ENCODE measurements around the gene NOM1. TPM values are rescaled to one million over a fixed set of nuclear protein-coding genes. Genes with fewer than 3 reads are reported as not detected.

Gene NOM1
- total RNA-seq, 1 experiment from 2014 or later: 15.1 TPM

GRCh38 chr7:157002819-157003421 is 53.4 kb downstream of the NOM1 start:
- DNase-seq (ENCODE audit: extremely low read depth, low read depth): no peak

- DNase-seq (ENCODE audit: extremely low read depth, low read depth): no peak
These were observed 53.9 kb downstream of the NOM1 start for GRCh38 chr7:157003445-157003755.

- DNase-seq (ENCODE audit: extremely low read depth, low read depth): no peak
These were observed 54.4 kb downstream of the NOM1 start for GRCh38 chr7:157003756-157004520.

- no peak for DNase-seq (ENCODE audit: extremely low read depth, low read depth)
These were observed 55.3 kb downstream of the NOM1 start for GRCh38 chr7:157004521-157005455.

GRCh38 chr7:157005456-157006204 is 56.1 kb downstream of the NOM1 start:
- DNase-seq (ENCODE audit: extremely low read depth, low read depth): no peak

- no peak for DNase-seq (ENCODE audit: extremely low read depth, low read depth)
These were observed 56.8 kb downstream of the NOM1 start for GRCh38 chr7:157006205-157006747.

- DNase-seq (ENCODE audit: extremely low read depth, low read depth): no peak
These were observed 57.4 kb downstream of the NOM1 start for GRCh38 chr7:157006829-157007469.

- peak; percentile 24 for DNase-seq (ENCODE audit: extremely low read depth, low read depth)
These were observed 58.1 kb downstream of the NOM1 start for GRCh38 chr7:157007470-157008066.

- DNase-seq (ENCODE audit: extremely low read depth, low read depth): no peak
These were observed 59.0 kb downstream of the NOM1 start for GRCh38 chr7:157008206-157009169.

GRCh38 chr7:157009170-157009777 is 59.8 kb downstream of the NOM1 start:
- DNase-seq (ENCODE audit: extremely low read depth, low read depth): no peak

- no peak for DNase-seq (ENCODE audit: extremely low read depth, low read depth)
These were observed 60.5 kb downstream of the NOM1 start for GRCh38 chr7:157009778-157010587.

GRCh38 chr7:157010588-157011332 is 61.2 kb downstream of the NOM1 start, which contains the start of gene MNX1:
Gene MNX1, minus strand, starts transcription at chr7:157010663. Its CDS starts 313 bp downstream, at chr7:157010350.
- DNase-seq (ENCODE audit: extremely low read depth, low read depth): peak; percentile 80

- no peak for DNase-seq (ENCODE audit: extremely low read depth, low read depth)
These were observed 62.0 kb downstream of the NOM1 start for GRCh38 chr7:157011333-157012112.

- no peak for DNase-seq (ENCODE audit: extremely low read depth, low read depth)
These were observed 62.6 kb downstream of the NOM1 start for GRCh38 chr7:157012113-157012547.

- no peak for DNase-seq (ENCODE audit: extremely low read depth, low read depth)
These were observed 63.6 kb downstream of the NOM1 start for GRCh38 chr7:157013101-157013500.

All from NCI-H460 (cell line).